Measurements from ENCODE around the gene DLG1. TPM values are rescaled to one million over a fixed set of nuclear protein-coding genes. Genes with fewer than 3 reads are reported as not detected.

The DLG1 gene
- total RNA-seq, 4 donors from 2014 or later, result 71.4 to 96.7 (median 88.5) TPM

DNA sequence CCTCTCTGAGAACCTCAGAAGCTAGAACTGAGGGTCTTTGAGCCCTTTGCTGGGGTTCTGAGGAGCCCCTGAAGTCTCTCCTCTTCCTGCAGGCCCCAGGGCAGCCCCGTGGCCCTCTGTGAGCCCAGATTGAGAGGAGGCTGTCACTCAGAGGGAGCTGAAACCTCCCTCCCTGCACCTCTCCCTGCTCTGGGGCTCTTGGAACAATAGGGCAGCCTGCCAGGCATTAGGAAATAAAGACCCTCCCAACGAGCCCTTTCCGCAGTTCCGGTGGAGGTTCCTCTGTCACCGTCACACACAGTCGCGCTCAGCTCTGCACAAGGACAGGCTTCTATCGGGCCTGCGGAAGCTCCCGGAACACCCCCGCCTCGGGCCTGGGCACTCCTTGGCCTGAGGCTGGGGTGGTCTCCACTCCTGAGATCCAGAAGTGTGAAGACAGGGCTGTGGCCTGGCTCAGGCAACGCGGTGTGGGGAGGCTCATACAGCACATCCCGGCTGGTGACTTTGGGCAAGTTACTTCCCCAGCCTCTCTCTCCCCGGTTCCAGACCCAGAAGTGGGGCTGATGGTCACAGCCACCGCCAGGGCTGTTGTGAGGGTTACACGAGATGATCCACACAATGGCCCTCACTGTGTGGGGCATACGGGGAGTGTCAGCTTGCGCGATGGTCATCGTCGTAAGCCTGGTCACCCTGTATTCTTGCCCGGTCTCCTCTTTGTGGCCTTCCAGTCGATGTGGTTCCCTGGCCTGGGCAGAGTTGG, 286.5 kb downstream of the DLG1 start:
- DNase-seq (ENCODE audit: low spot score in 2 of 2), result no peak
- WGBS, 2 donors, result 84 to 89% methylated on average over 24 to 25 of the region's 25 CpGs
- intact Hi-C loops (cut with DNase I; ENCODE audit: low total_unique reads), result no loop called here
- TF ChIP-seq, protein P1, sequence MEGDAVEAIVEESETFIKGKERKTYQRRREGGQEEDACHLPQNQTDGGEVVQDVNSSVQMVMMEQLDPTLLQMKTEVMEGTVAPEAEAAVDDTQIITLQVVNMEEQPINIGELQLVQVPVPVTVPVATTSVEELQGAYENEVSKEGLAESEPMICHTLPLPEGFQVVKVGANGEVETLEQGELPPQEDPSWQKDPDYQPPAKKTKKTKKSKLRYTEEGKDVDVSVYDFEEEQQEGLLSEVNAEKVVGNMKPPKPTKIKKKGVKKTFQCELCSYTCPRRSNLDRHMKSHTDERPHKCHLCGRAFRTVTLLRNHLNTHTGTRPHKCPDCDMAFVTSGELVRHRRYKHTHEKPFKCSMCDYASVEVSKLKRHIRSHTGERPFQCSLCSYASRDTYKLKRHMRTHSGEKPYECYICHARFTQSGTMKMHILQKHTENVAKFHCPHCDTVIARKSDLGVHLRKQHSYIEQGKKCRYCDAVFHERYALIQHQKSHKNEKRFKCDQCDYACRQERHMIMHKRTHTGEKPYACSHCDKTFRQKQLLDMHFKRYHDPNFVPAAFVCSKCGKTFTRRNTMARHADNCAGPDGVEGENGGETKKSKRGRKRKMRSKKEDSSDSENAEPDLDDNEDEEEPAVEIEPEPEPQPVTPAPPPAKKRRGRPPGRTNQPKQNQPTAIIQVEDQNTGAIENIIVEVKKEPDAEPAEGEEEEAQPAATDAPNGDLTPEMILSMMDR (IDR thresholded peaks at IDR 0.05), result no peak
- TF ChIP-seq POLR2A (IDR thresholded peaks at IDR 0.05), result no peak
- H3K4me3 ChIP-seq (ENCODE audit: low read depth, poor library complexity, severe bottlenecking), result no peak overlapping the region

DNA sequence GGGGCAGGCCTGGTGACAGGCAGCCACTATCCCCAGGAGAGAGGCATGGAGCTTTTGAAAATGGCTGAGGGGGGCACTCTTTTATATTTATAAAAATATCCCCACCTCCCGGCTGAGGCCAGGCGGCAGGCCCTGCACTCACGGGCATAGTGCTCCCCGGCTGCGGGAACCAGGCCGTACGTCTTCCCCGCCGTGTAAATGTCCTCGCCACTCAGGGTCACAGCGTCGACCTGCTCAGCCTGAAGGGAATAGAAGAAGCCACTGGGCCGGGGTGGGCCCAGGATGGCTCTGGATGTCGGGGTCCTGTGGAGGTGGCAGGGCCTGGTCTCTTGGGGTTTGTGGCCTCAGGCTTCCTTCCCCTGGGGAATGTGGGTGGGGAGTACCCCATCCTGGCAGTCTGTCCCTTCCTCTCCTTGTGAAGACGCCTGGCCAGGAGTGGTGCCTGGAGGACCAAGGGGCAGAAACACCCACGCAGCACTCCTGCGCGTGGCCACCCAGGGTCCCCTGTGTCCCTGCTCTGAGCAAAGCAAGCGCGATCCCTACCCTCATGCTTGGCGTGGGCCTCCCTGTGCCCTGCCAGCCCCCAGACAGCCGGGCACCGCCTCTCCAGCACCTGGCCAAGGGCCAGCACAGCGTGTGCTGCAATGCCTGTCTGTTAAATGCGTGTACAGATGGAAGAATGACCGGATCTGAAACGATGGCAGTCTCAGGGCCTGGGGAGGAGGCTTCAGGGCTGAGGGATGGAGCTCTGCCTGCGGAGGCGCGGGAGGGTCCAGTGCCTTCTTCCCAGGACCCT, 287.7 kb downstream of the DLG1 start:
- DNase-seq (ENCODE audit: low spot score in 2 of 2), result no peak
- intact Hi-C loops (cut with DNase I; ENCODE audit: low total_unique reads), result no loop called here
- TF ChIP-seq, protein P1 (IDR thresholded peaks at IDR 0.05), result no peak
- no peak for TF ChIP-seq POLR2A (IDR thresholded peaks at IDR 0.05)
- 74 to 78% methylated on average over 19 to 30 of the region's 30 CpGs for WGBS, 2 donors
- H3K4me3 ChIP-seq (ENCODE audit: low read depth, poor library complexity, severe bottlenecking), result no peak overlapping the region

DNA sequence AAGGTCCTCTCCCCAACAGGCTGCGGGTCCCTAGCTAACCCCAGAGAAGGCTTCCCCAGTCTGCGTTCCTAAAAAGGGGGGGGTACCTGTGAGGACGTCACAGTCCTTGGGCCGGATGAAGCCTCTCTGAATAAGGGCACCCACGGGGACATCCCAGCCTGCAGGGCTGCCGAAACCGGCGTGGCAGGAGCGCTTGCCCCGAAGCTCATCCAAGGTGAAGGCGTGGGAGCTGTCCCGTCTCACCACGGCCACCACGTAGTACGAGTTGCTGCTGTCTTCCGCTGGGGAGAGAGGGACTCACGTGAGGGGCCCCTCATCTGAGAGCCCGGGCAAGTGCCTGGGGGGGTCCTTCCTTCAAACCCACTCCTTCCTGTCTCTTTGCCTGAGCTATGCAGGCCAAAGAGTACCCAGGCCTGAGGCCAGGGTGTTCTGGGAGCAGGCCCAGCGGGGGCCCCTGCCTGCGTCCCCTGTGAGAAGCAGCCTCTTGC, 288.8 kb downstream of the DLG1 start:
- whole genome bisulfite sequencing, 2 donors, result 74 to 80% methylated on average over 17 to 20 of the region's 20 CpGs
- no peak overlapping the region for H3K4me3 ChIP-seq (ENCODE audit: low read depth, poor library complexity, severe bottlenecking)
- intact Hi-C loops (cut with DNase I; ENCODE audit: low total_unique reads), result loop anchor here (10.0 kb wide), 1 partner anchor 175 kb away; no protein-coding TSS in a partner anchor
- TF ChIP-seq POLR2A (IDR thresholded peaks at IDR 0.05), result no peak
- TF ChIP-seq, protein P1 (IDR thresholded peaks at IDR 0.05), result no peak
- DNase-seq (ENCODE audit: low spot score in 2 of 2), result no peak

DNA sequence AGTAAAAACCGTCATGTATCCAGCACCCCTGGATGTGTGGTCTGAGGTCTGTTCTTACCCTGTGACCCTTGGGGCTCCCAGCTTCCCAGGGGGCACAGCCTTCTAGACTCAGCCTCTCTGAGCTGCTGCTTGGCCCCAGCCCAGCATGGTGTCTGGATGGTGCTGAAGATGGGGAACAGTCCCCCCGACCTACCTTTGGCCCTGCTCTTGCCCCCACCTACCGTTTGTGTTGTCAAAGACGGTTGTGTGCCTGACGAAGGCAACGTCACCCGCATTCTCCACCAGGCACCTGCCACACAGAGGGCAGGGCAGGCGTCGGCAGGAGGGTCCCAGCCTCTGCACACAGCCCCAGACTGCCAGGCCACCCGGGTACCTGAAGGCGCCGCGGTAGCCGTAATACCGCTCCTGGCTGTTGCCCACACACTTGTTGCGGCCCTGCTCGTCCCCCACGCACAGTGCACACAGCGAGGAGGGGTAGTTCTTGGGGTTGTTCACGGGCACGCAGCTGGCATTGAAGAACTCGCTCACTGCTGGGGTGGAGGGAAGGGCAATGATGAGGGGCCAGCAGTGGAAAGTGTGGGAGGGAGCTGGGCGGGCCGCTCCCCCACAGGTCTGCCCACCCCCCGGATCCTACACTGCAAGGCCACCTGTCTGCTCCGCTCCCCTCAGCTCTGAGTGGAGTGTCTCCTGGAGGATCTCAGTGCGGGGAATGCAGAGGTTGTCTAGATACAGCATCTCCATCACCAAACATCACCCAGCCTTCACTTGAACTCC, 289.8 kb downstream of the DLG1 start:
- H3K4me3 ChIP-seq (ENCODE audit: low read depth, poor library complexity, severe bottlenecking), result no peak overlapping the region
- 89 to 93% methylated on average over 22 to 27 of the region's 27 CpGs for WGBS, 2 donors
- DNase-seq (ENCODE audit: low spot score in 2 of 2), result no peak
- intact Hi-C loops (cut with DNase I; ENCODE audit: low total_unique reads), result loop anchor here (10.0 kb wide), 1 partner anchor 176 kb away; no protein-coding TSS in a partner anchor
- TF ChIP-seq POLR2A (IDR thresholded peaks at IDR 0.05), result no peak

DNA sequence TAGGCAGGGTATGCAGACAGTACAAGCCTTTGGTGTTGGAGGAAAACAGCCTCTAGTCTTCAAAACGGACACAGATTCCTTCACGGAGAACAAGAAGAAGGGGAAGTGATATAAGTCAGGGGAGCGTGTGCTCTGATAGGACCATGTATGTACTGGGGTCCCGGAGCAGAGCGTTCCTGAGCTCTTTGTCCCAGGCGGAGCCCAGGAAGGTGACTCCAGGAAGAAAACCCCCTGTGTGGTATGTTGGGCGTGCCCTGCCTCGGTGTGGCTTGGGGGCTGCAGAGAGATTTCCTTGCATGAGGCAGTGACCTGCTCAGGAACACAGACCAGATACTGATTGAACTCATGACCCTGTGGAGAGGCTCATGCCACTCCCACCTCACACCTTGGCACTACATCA, 290.5 kb downstream of the DLG1 start:
- intact Hi-C loops (cut with DNase I; ENCODE audit: low total_unique reads), result loop anchor here (10.0 kb wide), 1 partner anchor 177 kb away; no protein-coding TSS in a partner anchor
- no peak for TF ChIP-seq POLR2A (IDR thresholded peaks at IDR 0.05)
- TF ChIP-seq, protein P1 (IDR thresholded peaks at IDR 0.05), result no peak
- no peak for DNase-seq (ENCODE audit: low spot score in 2 of 2)
- no peak overlapping the region for H3K4me3 ChIP-seq (ENCODE audit: low read depth, poor library complexity, severe bottlenecking)
- 75 to 87% methylated on average over 8 of the region's 8 CpGs for WGBS, 2 donors
